Left ventricle myocardium inferior (tissue), 1 donor: ENCODE results near the gene STK10. TPM values are rescaled to one million over a fixed set of nuclear protein-coding genes. Genes with fewer than 3 reads are reported as not detected.

ENCODE experiments used
- DNase-seq: peaks from one replicate; pipeline ENCODE4 v3.0.0-alpha.2; 2020
- H3K27ac ChIP-seq: fragments of 200-600 bp; replicated peaks from 2 replicates; pipeline ENCODE4 v1.8.0; 2021
- H3K27me3 ChIP-seq: fragments of 200-600 bp; 2 replicates; pipeline ENCODE4 v1.8.0; 2021; ENCODE audit warnings: low read depth
- H3K36me3 ChIP-seq: fragments of 200-600 bp; 2 replicates; pipeline ENCODE4 v1.8.0; 2021
- H3K4me1 ChIP-seq: fragments of 200-600 bp; 2 replicates; pipeline ENCODE4 v1.8.0; 2021
- H3K4me3 ChIP-seq: fragments of 200-600 bp; 2 replicates; pipeline ENCODE4 v1.8.0; 2021; ENCODE audit warnings: mild to moderate bottlenecking, moderate library complexity
- H3K9me3 ChIP-seq: fragments of 200-600 bp; replicated peaks from 2 replicates; pipeline ENCODE4 v1.8.0; 2021
- CTCF ChIP-seq: fragments of 200-600 bp; IDR thresholded peaks from 2 replicates; pipeline ENCODE4 v1.8.0; 2021; ENCODE audit warnings: antibody characterized with exemption, mild to moderate bottlenecking, borderline replicate concordance
- intact Hi-C: fragments of 100-400 bp; cut with micrococcal nuclease; formaldehyde crosslinking; loops from one replicate; pipeline ENCODE4 v1.11.0; 2022
- total RNA-seq: library from RNA; stranded (reverse); fragmentation: NEBNext Ultra II Directional; extraction: Animal tissue kit (Norgen Biotek cat#: 25700); gene quantifications from one replicate; pipeline ENCODE4 v1.2.1, GENCODE V29; 2021
- donor health status: DM: no; HTN: yes; CAD: no; lungs with severe emphysema.

Gene STK10
- total RNA-seq, 1 donor from 2014 or later = 5.3 TPM

DNA sequence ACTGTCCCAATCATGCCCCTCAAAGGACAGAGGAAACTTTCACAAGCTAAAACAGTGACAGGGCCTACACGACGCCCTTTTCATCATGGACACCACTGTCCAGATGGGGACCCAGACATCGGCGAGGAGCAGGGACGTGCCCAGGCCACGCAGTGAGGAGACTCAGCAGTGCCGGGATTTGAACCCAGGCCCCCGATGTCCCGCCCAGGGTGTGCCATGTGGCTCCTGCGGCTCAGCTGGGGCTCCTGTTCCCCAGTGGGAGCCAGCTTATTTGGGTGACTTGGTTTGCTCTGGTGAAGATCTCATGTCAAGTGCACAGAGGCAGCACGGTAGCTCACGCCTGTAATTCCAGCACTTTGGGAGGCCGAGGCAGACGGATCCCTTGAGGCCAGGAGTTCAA is 82.2 kb downstream of the STK10 start:
- no peak for DNase-seq
- Histone ChIP-seq H3K9me3 (no peaks in the 10 kb centered on the region), H3K4me3 (no peak overlapping the region), H3K27ac (no peak overlapping the region), H3K36me3 (peaks cover 21% of the 10 kb centered on the region), H3K27me3 (no peaks in the 10 kb centered on the region), H3K4me1 (peaks cover 60% of the 10 kb centered on the region)
- TF ChIP-seq CTCF = no peak
- intact Hi-C loops = loop anchor here (10.0 kb wide), 1 partner anchor 179 kb away; the partner anchor contains the start of gene UBTD2

GRCh38 chr5:172104801-172105701 is 83.0 kb downstream of the STK10 start:
- H3K27me3 ChIP-seq = no peaks in the 10 kb centered on the region
- intact Hi-C loops = loop anchor here (10.0 kb wide), 1 partner anchor 180 kb away; the partner anchor contains the start of gene UBTD2
- peaks cover 21% of the 10 kb centered on the region for H3K36me3 ChIP-seq
- H3K4me1 ChIP-seq = peaks cover 52% of the 10 kb centered on the region
- H3K27ac ChIP-seq = peak overlapping the region; percentile 50
- H3K4me3 ChIP-seq = no peak overlapping the region
- peak; percentile 1 for DNase-seq
- H3K9me3 ChIP-seq = no peaks in the 10 kb centered on the region
- TF ChIP-seq CTCF = no peak

DNA sequence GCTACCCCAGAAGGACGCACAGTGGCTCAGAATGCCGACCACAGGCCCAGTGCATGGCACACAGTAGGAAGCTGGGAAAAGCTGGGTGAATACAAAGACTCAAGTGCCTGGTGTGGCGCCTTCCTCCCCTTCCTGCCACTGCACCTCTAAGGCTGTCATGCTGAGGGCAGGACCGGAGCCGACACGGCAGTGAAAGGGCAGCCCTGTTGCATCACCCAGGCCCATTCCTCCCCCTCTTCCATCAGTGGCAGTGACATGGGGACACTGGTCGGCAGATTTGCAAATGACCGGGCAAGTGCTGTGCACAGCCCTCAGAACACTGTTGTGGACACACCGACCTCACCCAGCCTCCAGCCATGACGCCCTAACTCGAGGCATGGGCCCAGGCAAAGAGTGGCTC is 84.0 kb downstream of the STK10 start:
- Histone ChIP-seq H3K27ac (peak overlapping the region; percentile 81), H3K36me3 (peaks cover 21% of the 10 kb centered on the region), H3K27me3 (no peaks in the 10 kb centered on the region), H3K4me3 (no peak overlapping the region), H3K9me3 (no peaks in the 10 kb centered on the region), H3K4me1 (peaks cover 46% of the 10 kb centered on the region)
- peak; percentile 15 for DNase-seq
- no peak for TF ChIP-seq CTCF
- intact Hi-C loops = loop anchor here (10.0 kb wide), 1 partner anchor 181 kb away; the partner anchor contains the start of gene UBTD2

GRCh38 chr5:172102913-172103626 is 85.0 kb downstream of the STK10 start:
- H3K27me3 ChIP-seq = no peaks in the 10 kb centered on the region
- no peak for TF ChIP-seq CTCF
- H3K4me3 ChIP-seq = no peak overlapping the region
- DNase-seq = peak; percentile 63
- H3K9me3 ChIP-seq = no peaks in the 10 kb centered on the region
- intact Hi-C loops = loop anchor here (10.0 kb wide), 1 partner anchor 182 kb away; the partner anchor contains the start of gene UBTD2
- peak overlapping the region; percentile 81 for H3K27ac ChIP-seq
- H3K36me3 ChIP-seq = peaks cover 21% of the 10 kb centered on the region
- peaks cover 46% of the 10 kb centered on the region for H3K4me1 ChIP-seq

- Histone ChIP-seq H3K4me3 (no peak overlapping the region), H3K4me1 (peaks cover 39% of the 10 kb centered on the region), H3K36me3 (peaks cover 21% of the 10 kb centered on the region), H3K27ac (peak overlapping the region; percentile 81), H3K9me3 (no peaks in the 10 kb centered on the region), H3K27me3 (no peaks in the 10 kb centered on the region)
- TF ChIP-seq CTCF = no peak
- intact Hi-C loops = loop anchor here (10.0 kb wide), 1 partner anchor 182 kb away; the partner anchor contains the start of gene UBTD2
- peak; percentile 16 for DNase-seq
Measured at GRCh38 chr5:172102218-172102870, 85.7 kb downstream of the STK10 start.
